Activated naive CD8-positive, alpha-beta T cell treated with anti-CD3 and anti-CD28 coated beads, Interleukin-2, amount 10 ng/mL, durations not matched to agents 7 days and 5 days (primary cell): ENCODE results near the gene OSBPL5. TPM values are rescaled to one million over a fixed set of nuclear protein-coding genes. Genes with fewer than 3 reads are reported as not detected.

Source experiments
- ATAC-seq: fragments of 150-1000 bp; cut with Tn5 transposase; one replicate; pipeline ENCODE4 v1.10.0; 2021; ENCODE audit warnings: low read depth, moderate library complexity
- POLR2A ChIA-PET: fragments of 350-600 bp; sonication (Branson Sonifier 250); formaldehyde crosslinking; loops from one replicate; lab custom pipeline; 2021; ENCODE audit warnings: antibody characterized with exemption; lab: Charles Lee
- DNase-seq: peaks from one replicate; pipeline ENCODE4 v3.0.0; 2021
- H3K27ac Mint-ChIP-seq: one replicate; pipeline ENCODE4 v1.8.0; 2022; ENCODE audit warnings: mild to moderate bottlenecking, mixed read lengths
- H3K27me3 Mint-ChIP-seq: one replicate; pipeline ENCODE4 v1.8.0; 2022; ENCODE audit warnings: mild to moderate bottlenecking, moderate library complexity, mixed read lengths
- H3K36me3 Mint-ChIP-seq: one replicate; pipeline ENCODE4 v1.8.0; 2021; ENCODE audit warnings: mild to moderate bottlenecking, mixed read lengths
- H3K4me1 Mint-ChIP-seq: one replicate; pipeline ENCODE4 v1.8.0; 2021; ENCODE audit warnings: mixed read lengths
- H3K4me3 Mint-ChIP-seq: one replicate; pipeline ENCODE4 v1.8.0; 2022; ENCODE audit warnings: mild to moderate bottlenecking, moderate library complexity, mixed read lengths
- H3K9me3 Mint-ChIP-seq: one replicate; pipeline ENCODE4 v1.8.0; 2021; ENCODE audit warnings: mixed read lengths
- total RNA-seq, 2 experiments: library from RNA; stranded (reverse); gene quantifications; one replicate each; pipeline ENCODE4 v1.2.3, GENCODE V29; 2021

OSBPL5 gene
- total RNA-seq, 2 experiments from 2014 or later: 13.0 to 13.2 TPM

DNA sequence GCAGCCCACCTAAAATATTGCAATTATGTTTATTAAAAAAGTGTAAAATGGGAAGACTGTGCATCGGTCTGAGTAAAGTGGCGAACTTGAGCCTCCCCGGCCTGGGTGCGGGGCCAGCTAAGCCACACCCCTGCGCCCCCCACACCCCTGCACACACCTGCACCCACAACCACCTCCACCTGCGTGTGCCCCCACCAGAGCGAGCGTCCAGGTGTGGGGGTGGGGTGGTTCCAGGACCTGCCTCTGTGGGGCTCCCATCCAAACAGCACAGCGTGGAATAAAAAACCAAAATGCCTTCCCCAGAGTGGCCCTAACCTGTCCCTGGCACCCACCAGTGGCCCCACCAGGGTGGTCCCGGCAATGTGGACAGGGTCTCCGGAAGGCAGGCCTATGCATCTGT lies 77.7 kb downstream of the OSBPL5 start:
- peaks cover 6% of the 10 kb centered on the region for H3K4me1 Mint-ChIP-seq
- H3K9me3 Mint-ChIP-seq: no peaks in the 10 kb centered on the region
- POLR2A ChIA-PET: no interaction called here
- H3K4me3 Mint-ChIP-seq: no peak overlapping the region
- no peak overlapping the region for H3K27ac Mint-ChIP-seq
- H3K27me3 Mint-ChIP-seq: peaks cover 2% of the 10 kb centered on the region
- DNase-seq (no peak), ATAC-seq (no peak)
- no peaks in the 10 kb centered on the region for H3K36me3 Mint-ChIP-seq

DNA sequence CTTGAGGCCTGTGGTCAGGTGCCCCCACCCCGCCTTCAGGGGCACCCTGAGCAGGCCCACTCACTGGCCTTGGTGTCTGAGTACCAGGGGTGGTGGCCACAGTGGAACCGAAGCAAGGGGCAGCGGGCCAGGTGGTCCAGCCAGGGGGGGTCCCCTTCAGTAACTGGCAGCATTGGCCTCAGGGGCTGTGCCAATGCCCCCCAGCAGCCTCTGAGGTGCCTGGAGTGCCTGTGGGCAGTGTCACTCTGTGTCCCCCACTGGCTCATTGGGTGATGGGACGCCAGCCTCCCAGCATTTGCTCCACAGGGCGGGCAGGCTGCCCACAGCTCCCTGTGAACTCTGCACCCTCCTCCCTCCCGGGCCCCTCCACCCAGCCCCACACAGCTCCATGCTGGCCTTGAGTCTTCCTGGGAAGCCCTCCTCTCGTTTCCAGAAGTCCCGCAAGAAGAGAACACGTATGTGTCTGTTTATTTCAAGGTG lies 78.4 kb downstream of the OSBPL5 start:
- no peaks in the 10 kb centered on the region for H3K9me3 Mint-ChIP-seq
- DNase-seq (no peak), ATAC-seq (no peak)
- POLR2A ChIA-PET: no interaction called here
- no peak overlapping the region for H3K27ac Mint-ChIP-seq
- no peak overlapping the region for H3K4me3 Mint-ChIP-seq
- H3K4me1 Mint-ChIP-seq: peaks cover 3% of the 10 kb centered on the region
- no peaks in the 10 kb centered on the region for H3K36me3 Mint-ChIP-seq
- peaks cover 2% of the 10 kb centered on the region for H3K27me3 Mint-ChIP-seq

DNA sequence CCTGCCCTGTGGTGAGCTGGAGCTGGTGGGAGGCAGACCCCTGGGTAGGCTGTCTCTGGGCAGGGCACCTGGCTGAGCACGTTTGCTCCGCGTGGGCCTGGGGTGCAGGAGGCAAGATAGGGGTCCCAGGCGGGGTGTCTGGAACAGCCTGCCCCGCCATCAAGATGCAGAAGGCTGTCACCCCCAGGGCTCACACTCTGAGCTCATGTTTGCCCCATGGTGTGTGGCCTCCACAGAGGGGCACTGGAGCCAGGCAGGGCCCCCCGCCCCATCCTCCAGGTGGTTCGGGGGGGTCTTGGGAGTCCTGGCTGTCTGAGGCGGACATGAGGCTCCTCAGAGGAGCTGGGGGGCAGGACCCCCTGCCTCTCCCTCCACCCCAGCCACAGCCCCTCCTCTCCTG lies 79.0 kb downstream of the OSBPL5 start:
- Mint-ChIP-seq H3K27me3 (peaks cover 2% of the 10 kb centered on the region), H3K27ac (no peak overlapping the region), H3K4me1 (no peaks in the 10 kb centered on the region), H3K9me3 (no peaks in the 10 kb centered on the region), H3K36me3 (no peaks in the 10 kb centered on the region), H3K4me3 (no peak overlapping the region)
- DNase-seq (no peak), ATAC-seq (no peak)
- POLR2A ChIA-PET: no interaction called here

DNA sequence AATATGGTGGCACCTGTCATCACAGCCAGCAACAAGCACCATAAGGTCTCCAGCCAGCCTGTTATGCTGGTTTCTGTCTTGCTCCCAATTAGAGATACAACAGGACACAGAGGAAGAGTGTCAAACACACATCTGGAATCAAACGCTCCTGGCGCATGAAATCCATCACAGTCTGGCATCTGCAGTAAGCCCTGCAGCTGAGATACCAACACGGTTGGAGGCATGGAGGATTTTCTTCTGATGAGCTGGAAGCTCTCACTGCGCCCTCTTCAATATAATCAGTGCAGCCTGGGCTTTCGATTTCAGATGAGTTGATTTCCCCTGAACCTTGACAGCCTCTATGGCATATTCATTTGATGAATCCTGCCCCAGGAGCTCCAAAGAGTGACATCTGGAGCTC lies 80.1 kb downstream of the OSBPL5 start:
- Mint-ChIP-seq H3K27me3 (peaks cover 6% of the 10 kb centered on the region), H3K27ac (no peak overlapping the region), H3K4me1 (no peaks in the 10 kb centered on the region), H3K9me3 (no peaks in the 10 kb centered on the region), H3K4me3 (no peak overlapping the region), H3K36me3 (no peaks in the 10 kb centered on the region)
- POLR2A ChIA-PET: no interaction called here
- no peak for ATAC-seq
- DNase-seq: no peak

DNA sequence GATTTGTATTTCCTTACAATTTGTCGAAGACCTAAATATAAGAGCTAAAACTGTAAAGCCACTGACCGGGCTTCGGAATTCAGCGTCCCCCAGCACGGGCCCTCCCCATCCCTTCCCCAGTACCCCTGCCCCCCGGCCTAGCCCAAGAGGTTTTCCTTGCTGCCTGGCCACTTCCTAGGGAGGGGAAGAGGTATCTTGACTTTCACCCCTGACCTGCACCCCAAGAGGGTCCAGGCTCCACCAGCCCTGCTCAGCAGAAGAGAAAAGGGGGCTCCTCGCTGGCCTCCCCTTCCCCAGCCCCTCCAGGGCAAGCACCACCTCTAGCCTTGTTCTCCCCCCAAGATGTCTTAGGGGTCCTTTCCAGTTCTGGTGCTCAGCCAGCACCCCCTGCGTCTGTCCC lies 81.8 kb downstream of the OSBPL5 start:
- no peaks in the 10 kb centered on the region for H3K36me3 Mint-ChIP-seq
- POLR2A ChIA-PET: no interaction called here
- no peak for DNase-seq
- no peaks in the 10 kb centered on the region for H3K4me1 Mint-ChIP-seq
- H3K27me3 Mint-ChIP-seq: peaks cover 10% of the 10 kb centered on the region
- H3K4me3 Mint-ChIP-seq: no peak overlapping the region
- H3K9me3 Mint-ChIP-seq: no peaks in the 10 kb centered on the region
- ATAC-seq: no peak
- H3K27ac Mint-ChIP-seq: no peak overlapping the region

DNA sequence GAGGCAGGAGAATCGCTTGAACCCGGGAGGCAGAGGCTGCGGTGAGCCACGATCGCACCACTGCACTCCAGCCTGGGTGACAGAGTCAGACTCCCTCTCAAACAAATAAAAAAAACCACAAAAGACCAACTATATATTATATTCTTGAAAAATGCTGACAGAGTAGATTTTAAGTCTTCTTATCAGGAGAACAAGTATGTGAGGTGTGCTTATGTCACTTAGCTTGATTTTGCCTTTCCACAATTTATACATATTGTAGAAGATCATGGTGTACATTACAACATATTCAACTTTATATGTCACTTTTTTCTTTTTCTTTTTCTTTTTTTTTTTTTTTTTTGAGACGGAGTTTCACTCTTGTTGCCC lies 83.7 kb downstream of the OSBPL5 start:
- DNase-seq (no peak), ATAC-seq (no peak)
- Mint-ChIP-seq H3K36me3 (no peaks in the 10 kb centered on the region), H3K9me3 (no peaks in the 10 kb centered on the region), H3K4me3 (no peak overlapping the region), H3K27me3 (peaks cover 10% of the 10 kb centered on the region), H3K27ac (no peak overlapping the region), H3K4me1 (no peaks in the 10 kb centered on the region)
- POLR2A ChIA-PET: no interaction called here

DNA sequence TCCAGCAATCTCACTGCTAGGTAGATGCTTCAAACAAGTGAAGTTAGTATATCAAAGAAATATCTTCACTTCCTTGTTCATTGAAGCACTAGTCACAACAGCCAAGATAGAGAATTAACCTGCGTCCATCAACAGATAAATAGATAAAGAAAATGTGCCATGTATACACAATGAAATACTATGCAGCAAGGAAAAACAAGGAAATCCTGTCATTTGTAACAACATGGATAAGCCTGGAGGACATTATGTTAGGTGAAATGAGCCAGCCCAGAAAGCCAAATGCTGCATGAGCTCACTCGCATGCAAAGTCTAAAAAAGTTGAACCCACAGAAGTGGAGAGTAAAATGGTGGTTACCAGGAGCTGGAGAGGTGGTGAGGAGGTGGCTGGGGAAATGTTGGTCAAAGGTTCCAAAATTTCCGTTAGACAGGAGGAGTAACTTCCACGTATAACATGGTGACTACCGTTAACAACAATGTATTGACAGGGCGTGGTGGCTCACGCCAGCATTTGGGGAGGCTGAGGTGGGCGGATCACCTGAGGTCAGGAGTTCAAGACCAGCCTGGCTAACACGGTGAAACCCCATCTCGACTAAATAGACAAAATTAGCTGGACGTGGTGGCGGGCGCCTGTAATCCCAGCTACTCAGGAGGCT lies 84.3 kb downstream of the OSBPL5 start:
- DNase-seq (no peak), ATAC-seq (no peak)
- no peaks in the 10 kb centered on the region for H3K9me3 Mint-ChIP-seq
- H3K4me1 Mint-ChIP-seq: no peaks in the 10 kb centered on the region
- POLR2A ChIA-PET: no interaction called here
- peaks cover 10% of the 10 kb centered on the region for H3K27me3 Mint-ChIP-seq
- H3K4me3 Mint-ChIP-seq: no peak overlapping the region
- H3K36me3 Mint-ChIP-seq: no peaks in the 10 kb centered on the region
- no peak overlapping the region for H3K27ac Mint-ChIP-seq

DNA sequence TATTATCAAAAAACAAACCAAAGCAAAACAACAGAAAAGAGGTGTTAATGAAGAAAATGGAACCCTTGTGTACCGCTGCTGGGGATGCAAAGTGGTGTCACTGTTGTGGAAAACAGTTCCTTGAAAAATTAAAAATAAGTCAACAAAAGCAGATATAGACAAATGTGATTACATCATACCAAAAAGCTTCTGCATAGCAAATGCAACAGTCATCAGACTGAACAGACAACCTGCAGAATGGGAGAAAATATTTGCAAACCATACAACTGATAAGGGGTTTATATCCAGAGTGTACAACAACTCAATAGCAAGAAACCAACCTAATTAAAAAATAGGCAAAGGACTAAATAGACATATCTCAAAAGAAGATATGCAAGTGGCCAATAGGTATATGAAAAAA lies 85.0 kb downstream of the OSBPL5 start:
- no peaks in the 10 kb centered on the region for H3K9me3 Mint-ChIP-seq
- POLR2A ChIA-PET: no interaction called here
- no peaks in the 10 kb centered on the region for H3K4me1 Mint-ChIP-seq
- H3K36me3 Mint-ChIP-seq: no peaks in the 10 kb centered on the region
- H3K4me3 Mint-ChIP-seq: no peak overlapping the region
- DNase-seq (no peak), ATAC-seq (no peak)
- no peak overlapping the region for H3K27ac Mint-ChIP-seq
- peaks cover 10% of the 10 kb centered on the region for H3K27me3 Mint-ChIP-seq

DNA sequence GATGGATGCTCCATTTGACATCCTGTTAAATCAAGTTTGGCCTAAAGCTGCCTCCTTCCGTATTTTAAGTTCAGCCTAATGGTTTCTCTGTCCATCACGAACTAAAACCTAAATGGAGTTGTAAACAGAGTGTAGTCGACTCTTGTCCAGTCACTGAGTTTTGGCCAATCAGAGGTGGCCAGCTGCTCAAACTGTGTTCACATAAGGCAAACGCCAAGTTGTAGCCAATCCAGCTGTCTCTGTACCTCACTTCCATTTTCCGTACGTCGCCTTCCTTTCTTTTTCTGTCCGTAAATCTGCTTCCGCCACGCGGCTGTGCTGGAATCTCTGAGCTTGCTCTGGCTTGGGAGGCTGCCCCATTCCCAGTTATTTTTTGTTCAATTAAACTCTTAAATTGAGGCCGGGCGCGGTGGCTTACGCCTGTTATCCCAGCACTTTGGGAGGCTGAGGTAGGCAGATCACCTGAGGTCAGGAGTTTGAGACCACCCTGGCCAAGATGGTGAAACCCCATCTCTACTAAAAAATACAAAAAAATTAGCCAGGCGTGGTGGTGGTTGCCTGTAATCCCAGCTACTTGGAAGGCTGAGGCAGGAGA lies 87.2 kb downstream of the OSBPL5 start:
- POLR2A ChIA-PET: no interaction called here
- Mint-ChIP-seq H3K4me3 (no peak overlapping the region), H3K4me1 (no peaks in the 10 kb centered on the region), H3K36me3 (no peaks in the 10 kb centered on the region), H3K27me3 (peaks cover 10% of the 10 kb centered on the region), H3K27ac (no peak overlapping the region), H3K9me3 (no peaks in the 10 kb centered on the region)
- DNase-seq (no peak), ATAC-seq (no peak)

DNA sequence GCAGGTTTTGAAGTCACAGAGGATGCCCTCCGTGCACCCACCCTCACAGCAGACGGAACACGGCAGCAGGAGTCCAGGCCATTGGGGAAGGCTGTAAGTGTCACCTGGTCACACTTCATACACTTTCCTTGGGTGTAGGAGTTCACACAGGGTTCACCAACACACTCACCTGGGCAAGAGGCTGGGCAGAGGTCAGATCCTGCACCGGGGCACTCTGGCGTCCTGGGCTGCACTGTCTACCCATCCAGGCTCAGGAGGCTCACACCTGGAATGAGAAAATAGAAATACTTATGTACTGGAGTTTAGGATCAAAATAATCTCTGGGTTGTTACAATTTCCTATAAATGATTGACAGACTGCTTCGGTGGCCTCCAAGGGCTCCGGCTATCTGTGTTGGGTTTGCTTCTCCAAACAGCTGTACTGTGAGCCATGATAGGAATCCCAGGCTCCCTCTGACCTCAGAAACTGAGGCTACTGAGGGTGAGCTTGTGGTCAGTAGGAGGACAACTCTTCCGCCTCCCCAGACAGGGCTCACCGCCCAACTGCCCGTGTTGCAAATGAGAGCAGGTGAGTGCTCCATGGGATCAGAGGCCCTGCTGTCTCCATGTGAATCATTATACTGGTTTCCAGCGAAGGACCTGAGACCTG lies 87.8 kb downstream of the OSBPL5 start:
- H3K27me3 Mint-ChIP-seq: peaks cover 11% of the 10 kb centered on the region
- ATAC-seq (no peak), DNase-seq (no peak)
- H3K4me3 Mint-ChIP-seq: no peak overlapping the region
- H3K9me3 Mint-ChIP-seq: no peaks in the 10 kb centered on the region
- no peak overlapping the region for H3K27ac Mint-ChIP-seq
- H3K4me1 Mint-ChIP-seq: no peaks in the 10 kb centered on the region
- POLR2A ChIA-PET: no interaction called here
- H3K36me3 Mint-ChIP-seq: no peaks in the 10 kb centered on the region

DNA sequence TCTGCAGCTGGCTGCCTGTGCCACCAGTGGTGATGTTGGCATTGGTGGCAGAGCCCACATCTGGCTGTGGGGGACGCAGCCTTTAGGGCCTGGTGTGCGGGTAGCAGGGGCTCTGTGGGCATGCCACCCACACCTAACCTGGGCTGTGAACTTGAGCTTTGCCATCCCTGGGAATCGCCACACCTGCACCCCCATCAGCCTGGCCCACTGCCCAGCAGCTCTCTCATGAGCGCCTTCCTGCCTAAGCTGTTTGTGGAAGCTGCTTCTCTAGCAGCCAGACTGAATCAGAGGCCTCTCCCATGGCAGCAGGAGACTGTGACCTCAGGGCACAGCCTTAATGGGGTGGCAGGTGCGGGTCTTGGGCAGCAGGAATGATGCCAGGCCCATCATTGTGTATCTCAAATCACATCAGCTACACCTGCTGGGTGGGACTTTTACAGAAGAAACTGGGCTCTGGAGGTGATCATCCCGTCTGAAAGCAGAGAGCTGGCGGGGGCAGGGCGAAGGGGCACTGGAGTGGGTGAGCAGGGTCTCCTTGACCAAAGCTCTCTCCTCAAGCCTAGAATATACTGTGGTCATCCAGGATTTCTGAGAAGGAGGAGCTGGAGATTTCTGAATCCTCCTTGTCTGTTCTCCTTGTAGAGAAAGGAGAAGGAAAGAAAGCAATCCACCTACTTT lies 90.1 kb downstream of the OSBPL5 start:
- no peaks in the 10 kb centered on the region for H3K9me3 Mint-ChIP-seq
- POLR2A ChIA-PET: no interaction called here
- peaks cover 12% of the 10 kb centered on the region for H3K27me3 Mint-ChIP-seq
- H3K4me3 Mint-ChIP-seq: no peak overlapping the region
- ATAC-seq (no peak), DNase-seq (no peak)
- no peak overlapping the region for H3K27ac Mint-ChIP-seq
- H3K36me3 Mint-ChIP-seq: no peaks in the 10 kb centered on the region
- H3K4me1 Mint-ChIP-seq: no peaks in the 10 kb centered on the region

DNA sequence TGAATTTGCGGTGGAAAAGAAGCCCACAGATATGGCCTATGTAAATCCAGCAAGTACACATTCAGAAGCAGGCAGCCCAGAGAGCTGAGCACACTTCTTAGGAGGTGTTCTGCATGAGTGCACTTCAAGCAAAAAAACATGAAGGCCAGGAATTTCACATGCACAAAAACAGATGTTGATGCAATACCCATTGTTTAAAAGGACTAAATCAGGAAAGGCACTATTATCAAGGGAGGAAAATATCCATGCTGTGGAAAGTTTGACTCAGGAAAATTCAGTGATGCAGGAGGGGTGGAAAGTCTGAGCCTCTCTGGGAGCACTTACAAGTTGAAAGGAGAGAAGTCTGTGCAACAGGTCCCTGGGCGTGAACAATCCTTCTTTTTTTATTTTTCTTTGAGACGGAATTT lies 92.1 kb downstream of the OSBPL5 start:
- no peaks in the 10 kb centered on the region for H3K9me3 Mint-ChIP-seq
- H3K27me3 Mint-ChIP-seq: peaks cover 20% of the 10 kb centered on the region
- DNase-seq: no peak
- H3K4me3 Mint-ChIP-seq: no peak overlapping the region
- H3K4me1 Mint-ChIP-seq: no peaks in the 10 kb centered on the region
- H3K27ac Mint-ChIP-seq: no peak overlapping the region
- POLR2A ChIA-PET: interaction anchor here (0.7 kb wide), 1 partner anchor 50 kb away, joined by 3 read pairs; no protein-coding TSS in a partner anchor
- ATAC-seq: no peak
- no peaks in the 10 kb centered on the region for H3K36me3 Mint-ChIP-seq

DNA sequence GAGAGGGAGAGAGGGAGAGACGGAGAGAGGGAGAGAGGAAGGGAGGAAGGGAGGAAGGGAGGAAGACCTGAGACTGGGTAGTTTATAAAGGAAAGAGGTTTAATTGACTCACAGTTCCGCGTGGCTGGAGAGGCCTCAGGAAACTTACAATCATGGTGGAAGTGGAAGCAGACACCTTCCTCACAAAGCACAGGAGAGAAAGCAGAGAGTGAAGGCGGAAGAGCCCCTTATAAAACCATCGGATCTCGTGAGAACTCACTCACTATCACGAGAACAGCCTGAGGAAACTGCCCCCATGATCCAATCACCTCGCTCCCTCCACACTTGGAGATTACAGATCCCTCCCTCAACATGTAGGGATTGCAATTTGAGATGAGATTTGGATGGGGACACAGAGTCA lies 95.7 kb downstream of the OSBPL5 start:
- Mint-ChIP-seq H3K4me1 (no peaks in the 10 kb centered on the region), H3K27me3 (peaks cover 40% of the 10 kb centered on the region)

More for the DNA sequence above, 95.7 kb downstream of the OSBPL5 start:
- no peak overlapping the region for H3K27ac Mint-ChIP-seq
- no peaks in the 10 kb centered on the region for H3K36me3 Mint-ChIP-seq
- POLR2A ChIA-PET: no interaction called here
- DNase-seq (no peak), ATAC-seq (no peak)
- no peaks in the 10 kb centered on the region for H3K9me3 Mint-ChIP-seq
- H3K4me3 Mint-ChIP-seq: no peak overlapping the region
